C4-2B (cell line): ENCODE data around the gene AWAT2.

Source experiments
- H3K27ac ChIP-seq: fragments of 450-650 bp; 2 replicates; pipeline ENCODE4 v1.5.1; 2017
- CTCF ChIP-seq: fragments of 450-650 bp; conservative IDR thresholded peaks from 2 replicates; pipeline ENCODE4 v1.5.1; 2017; ENCODE audit warnings: mild to moderate bottlenecking
- ZFX ChIP-seq: fragments of 450-650 bp; IDR thresholded peaks from 2 replicates; pipeline ENCODE4 v1.6.1; 2017

AWAT2 gene

GRCh38 chrX:70026851-70027200 lies 22.9 kb downstream of the AWAT2 start:
- TF ChIP-seq ZFX (no peak), CTCF (no peak)
- no peak overlapping the region for H3K27ac ChIP-seq

DNA sequence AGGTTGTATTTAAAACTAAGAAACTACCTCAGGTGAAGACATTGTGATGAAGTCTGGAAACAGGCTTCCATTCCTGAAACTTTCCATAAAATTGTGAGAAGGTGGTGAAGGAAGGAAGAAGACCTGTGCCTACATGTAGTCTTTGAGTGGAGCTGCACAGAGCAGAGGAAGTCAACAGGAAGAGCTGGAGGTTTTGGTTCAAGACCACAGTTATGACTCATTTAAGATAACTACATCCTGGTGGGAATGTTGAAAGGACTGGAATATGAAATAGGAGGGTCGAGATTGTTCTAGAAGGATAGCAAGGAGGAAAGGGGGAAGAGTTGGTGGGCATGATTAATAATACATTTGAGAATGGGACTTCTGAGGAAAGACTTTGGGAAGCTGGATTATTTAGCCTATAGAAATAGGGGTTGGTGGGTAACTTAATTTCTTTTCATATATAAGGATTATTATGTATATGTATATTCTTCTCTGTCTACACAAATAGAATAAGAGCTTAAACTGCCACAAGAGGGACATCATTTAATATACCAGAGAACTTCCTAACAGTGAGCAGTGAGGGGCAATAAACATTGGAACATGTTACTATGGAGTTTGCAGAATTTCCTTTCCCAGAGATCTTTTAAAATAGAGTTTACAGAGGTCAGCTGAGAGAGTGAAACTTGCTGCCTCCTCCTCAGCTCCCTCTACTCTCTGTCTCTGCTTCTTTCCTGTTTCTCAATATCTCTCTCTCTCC lies 23.5 kb downstream of the AWAT2 start:
- H3K27ac ChIP-seq: no peak overlapping the region
- no peak for TF ChIP-seq ZFX
- no peak for TF ChIP-seq CTCF

- TF ChIP-seq CTCF (no peak), ZFX (no peak)
- H3K27ac ChIP-seq: no peak overlapping the region
Observed at GRCh38 chrX:70025464-70025863, 24.3 kb downstream of the AWAT2 start.

GRCh38 chrX:70022616-70023015 lies 27.1 kb downstream of the AWAT2 start:
- H3K27ac ChIP-seq: no peak overlapping the region
- TF ChIP-seq CTCF: no peak

DNA sequence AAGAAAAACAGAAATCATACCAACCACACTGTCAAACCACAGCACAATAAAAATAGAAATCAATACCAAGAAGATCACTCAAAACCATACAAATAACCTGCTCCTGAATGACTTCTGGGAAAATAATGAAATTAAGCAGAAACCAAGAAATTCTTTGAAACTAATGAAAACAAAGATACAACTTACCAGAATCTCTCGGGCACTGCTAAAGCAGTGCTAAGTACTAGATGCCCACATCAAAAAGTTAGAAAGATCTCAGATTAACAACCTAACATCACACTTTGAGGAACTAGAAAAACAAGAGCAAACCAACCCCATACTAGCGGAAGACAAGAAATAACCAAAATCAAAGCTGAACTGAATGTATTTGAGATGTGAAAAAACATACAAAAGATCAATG lies 33.2 kb downstream of the AWAT2 start:
- H3K27ac ChIP-seq: no peak overlapping the region
- TF ChIP-seq ZFX: no peak
- no peak for TF ChIP-seq CTCF

DNA sequence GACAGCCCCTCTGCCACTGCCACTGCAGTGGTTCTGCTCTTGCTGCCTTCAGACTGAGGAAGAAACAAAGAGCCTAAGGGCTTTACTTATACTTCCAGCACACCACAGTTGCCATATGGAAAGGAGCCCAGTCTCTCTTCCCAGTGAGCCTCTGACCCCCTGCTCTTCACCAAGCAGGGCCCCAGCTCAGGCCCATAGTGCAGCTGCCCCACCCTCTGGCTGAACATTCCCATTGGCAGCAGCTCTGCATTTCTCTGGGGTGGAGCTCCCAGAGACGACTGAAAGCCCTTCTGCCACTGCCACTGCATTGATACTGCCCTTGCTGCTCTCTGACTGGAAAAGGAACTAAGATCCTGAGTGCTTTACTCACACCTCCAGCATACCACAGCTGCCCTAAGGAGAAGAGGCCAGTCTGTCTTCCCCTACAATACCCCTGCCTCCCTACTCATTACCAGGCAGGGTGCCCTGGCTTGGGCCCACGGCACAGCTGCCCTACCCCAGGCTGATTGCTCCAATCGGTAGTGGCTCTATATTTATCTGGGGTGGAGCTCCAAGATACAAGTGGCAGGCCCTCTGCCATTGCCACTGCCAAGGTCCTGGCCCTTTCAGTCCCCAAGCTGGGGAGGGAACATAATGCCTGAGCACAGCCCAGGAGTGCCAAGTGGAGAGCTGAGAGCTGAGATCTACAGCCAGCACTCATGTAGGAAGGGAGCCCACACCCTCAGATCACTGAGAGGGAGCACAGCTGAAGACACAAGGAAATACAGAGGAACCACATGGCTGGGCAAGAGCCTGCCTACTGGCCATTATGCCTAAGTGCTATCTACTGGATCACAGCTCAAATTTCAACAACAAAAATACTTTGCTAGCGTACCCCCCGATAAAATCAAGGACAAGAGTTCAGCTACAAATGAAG lies 36.0 kb downstream of the AWAT2 start:
- H3K27ac ChIP-seq: no peak overlapping the region
- TF ChIP-seq ZFX (no peak), CTCF (no peak)

- no peak for TF ChIP-seq ZFX
- no peak for TF ChIP-seq CTCF
Observed at GRCh38 chrX:70012756-70013155, 37.0 kb downstream of the AWAT2 start.

More at GRCh38 chrX:70012756-70013155, 37.0 kb downstream of the AWAT2 start:
- H3K27ac ChIP-seq: no peak overlapping the region
